Cardiac muscle cell (in vitro differentiated cells and primary cell): ENCODE results near the gene GRAP2. TPM values are rescaled to one million over a fixed set of nuclear protein-coding genes. Genes with fewer than 3 reads are reported as not detected.
"Not testable (repeated sequence)": the region's sequence is repeated elsewhere in the genome, so short reads cannot be mapped to it uniquely, and the experiment has no call there.

Experiments used
- DNase-seq, 2 donors: peaks; one replicate each; pipeline versions ENCODE4 v3.0.0 to v3.0.0-alpha.2; 2010 to 2017; ENCODE audit warnings: low read depth in 1 of 2, low spot score in 1 of 2
- H3K27ac ChIP-seq: fragments of 200-600 bp; sonication (generic); 2 replicates; pipeline ENCODE4 v1.5.1; 2016
- H3K27me3 ChIP-seq: fragments of 200-600 bp; sonication (generic); 2 replicates; pipeline ENCODE4 v1.6.0; 2016; ENCODE audit warnings: control low read depth
- H3K36me3 ChIP-seq: fragments of 200-600 bp; sonication (generic); 2 replicates; pipeline ENCODE4 v1.5.1; 2016; ENCODE audit warnings: control low read depth
- H3K4me1 ChIP-seq: fragments of 200-600 bp; sonication (generic); 2 replicates; pipeline ENCODE4 v1.8.1; 2017; ENCODE audit warnings: low read depth, mild to moderate bottlenecking, mixed run types
- H3K4me3 ChIP-seq: fragments of 200-600 bp; sonication (generic); 2 replicates; pipeline ENCODE4 v1.5.1; 2016; ENCODE audit warnings: mild to moderate bottlenecking
- H3K9me3 ChIP-seq: fragments of 200-600 bp; sonication (generic); 2 replicates; pipeline ENCODE4 v1.5.1; 2017; ENCODE audit warnings: low read depth, mild to moderate bottlenecking, control low read depth
- CTCF ChIP-seq: IDR thresholded peaks from 2 replicates; pipeline ENCODE4 v1.5.1; 2012; ENCODE audit warnings: low read depth, mild to moderate bottlenecking, low read length
- polyA plus RNA-seq: library from polyadenylated mRNA; unstranded; fragments of >200 nt; fragmentation: Nextera tagmentation; extraction: Ambion mirVana; gene quantifications from 2 replicates; pipeline ENCODE4 v1.2.1, GENCODE V29; 2016
- total RNA-seq: library from RNA; depleted of rRNA; stranded (reverse); fragments of >200 nt; gene quantifications from 2 replicates; pipeline ENCODE4 v1.2.3, GENCODE V29; 2016

Gene GRAP2
- total and polyA plus RNA-seq, 2 experiments from 2014 or later: 0.09 TPM; not detected in 1

- Histone ChIP-seq H3K36me3 (no peaks in the 10 kb centered on the region), H3K4me1 (no peaks in the 10 kb centered on the region), H3K27ac (no peak overlapping the region), H3K27me3 (peaks cover 3% of the 10 kb centered on the region), H3K4me3 (no peak overlapping the region), H3K9me3 (no peaks in the 10 kb centered on the region)
- no peak for DNase-seq
- no peak for TF ChIP-seq CTCF
Observed at GRCh38 chr22:39868741-39869140, 32.1 kb upstream of the GRAP2 start.

- H3K27me3 ChIP-seq, H3K9me3 ChIP-seq, H3K4me1 ChIP-seq, H3K4me3 ChIP-seq, H3K27ac ChIP-seq, DNase-seq, H3K36me3 ChIP-seq: not testable (repeated sequence)
Observed at GRCh38 chr22:39869797-39870196, 31.1 kb upstream of the GRAP2 start.

GRCh38 chr22:39871008-39871798, 29.7 kb upstream of the GRAP2 start:
- Histone ChIP-seq H3K27me3 (no peaks in the 10 kb centered on the region), H3K4me3 (no peak overlapping the region), H3K9me3 (no peaks in the 10 kb centered on the region), H3K4me1 (no peaks in the 10 kb centered on the region), H3K36me3 (no peaks in the 10 kb centered on the region), H3K27ac (no peak overlapping the region)
- no peak for TF ChIP-seq CTCF
- no peak for DNase-seq

- Histone ChIP-seq H3K4me1 (no peaks in the 10 kb centered on the region), H3K27me3 (no peaks in the 10 kb centered on the region), H3K4me3 (no peak overlapping the region), H3K36me3 (no peaks in the 10 kb centered on the region), H3K9me3 (no peaks in the 10 kb centered on the region), H3K27ac (no peak overlapping the region)
- no peak for DNase-seq
- no peak for TF ChIP-seq CTCF
Observed at GRCh38 chr22:39872548-39872947, 28.3 kb upstream of the GRAP2 start.

GRCh38 chr22:39873965-39874364, 26.9 kb upstream of the GRAP2 start:
- Histone ChIP-seq H3K9me3 (no peaks in the 10 kb centered on the region), H3K27me3 (no peaks in the 10 kb centered on the region), H3K27ac (no peak overlapping the region), H3K36me3 (no peaks in the 10 kb centered on the region), H3K4me3 (no peak overlapping the region), H3K4me1 (no peaks in the 10 kb centered on the region)
- TF ChIP-seq CTCF: no peak
- no peak for DNase-seq

GRCh38 chr22:39875176-39875885, 25.6 kb upstream of the GRAP2 start:
- not testable (repeated sequence) for H3K9me3 ChIP-seq, H3K27me3 ChIP-seq, H3K4me1 ChIP-seq, H3K36me3 ChIP-seq, DNase-seq, H3K4me3 ChIP-seq, H3K27ac ChIP-seq
